GM12878 (cell line): ENCODE results near the gene MRPL49. TPM values are rescaled to one million over a fixed set of nuclear protein-coding genes. Genes with fewer than 3 reads are reported as not detected.

Experiments used
- ATAC-seq: fragments of 200-7000 bp; cut with Tn5 transposase; 3 replicates; pipeline ENCODE4 v1.9.1; 2020; ENCODE audit warnings: mild to moderate bottlenecking, moderate library complexity
- BruUV-seq: library from RNA; stranded (reverse); fragments of 400-500 nt; replicated peaks from 2 replicates; lab custom pipeline; 2021; lab: Mats Ljungman, UMichigan
- CTCF ChIA-PET: fragments of 300-600 bp; sonication (Branson Sonifier 250); formaldehyde crosslinking; extraction: SDS; loops from one replicate; lab custom pipeline; 2021; ENCODE audit warnings: inconsistent platforms; lab: Yijun Ruan, JAX
- POLR2A ChIA-PET: fragments of 350-600 bp; formaldehyde crosslinking; extraction: SDS; loops from one replicate; lab custom pipeline; 2021; ENCODE audit warnings: inconsistent platforms; lab: Charles Lee
- RAD21 ChIA-PET: fragments of 300-600 bp; sonication (Branson Sonifier 250); formaldehyde crosslinking; loops from one replicate; lab custom pipeline; 2023; ENCODE audit warnings: antibody characterized with exemption; ENCODE audit not compliant: unreplicated experiment; lab: Charles Lee
- SMC1A ChIA-PET: fragments of 300-600 bp; sonication (Branson Sonifier 250); formaldehyde crosslinking; loops from one replicate; lab custom pipeline; 2023; ENCODE audit not compliant: unreplicated experiment, uncharacterized antibody; lab: Charles Lee
- DNase-seq: peaks from one replicate; pipeline ENCODE4 v3.0.0-alpha.2; 2011; ENCODE audit warnings: low read depth, low spot score
- FAIRE-seq: peaks from 3 replicates; lab custom pipeline; 2011; peaks lifted over from hg19 to GRCh38; lab: Jason Lieb, UNC
- H2AFZ ChIP-seq: 2 replicates; pipeline ENCODE4 v1.6.0; 2011; ENCODE audit warnings: low read depth, low read length, control low read depth; ENCODE audit not compliant: control insufficient read depth
- H3K27ac ChIP-seq: 2 replicates; pipeline ENCODE4 v1.5.1; 2011; ENCODE audit warnings: control low read depth; ENCODE audit not compliant: control insufficient read depth, insufficient read depth
- H3K27me3 ChIP-seq, 2 experiments: replicated peaks in 1 of 2; 2 replicates each; pipeline versions ENCODE4 v1.6.0 to v1.6.1; 2011; ENCODE audit warnings: low read length in 1 of 2; ENCODE audit not compliant: control insufficient read depth in 2 of 2, insufficient read depth in 2 of 2
- H3K36me3 ChIP-seq, 2 experiments: 2 replicates each; pipeline ENCODE4 v1.5.1; 2011; ENCODE audit warnings: low read length in 1 of 2; ENCODE audit not compliant: control insufficient read depth in 2 of 2, insufficient read depth in 2 of 2
- H3K4me1 ChIP-seq: 2 replicates; pipeline ENCODE4 v1.6.1; 2011; ENCODE audit warnings: mild to moderate bottlenecking, low read length, moderate library complexity, mixed read lengths; ENCODE audit not compliant: control insufficient read depth, insufficient read depth
- H3K4me2 ChIP-seq: 2 replicates; pipeline ENCODE4 v1.6.0; 2011; ENCODE audit warnings: control low read depth; ENCODE audit not compliant: control insufficient read depth, insufficient read depth
- H3K4me3 ChIP-seq: fragments of 200-600 bp; sonication (generic); 2 replicates; pipeline ENCODE4 v1.5.1; 2016
- H3K79me2 ChIP-seq: 2 replicates; pipeline ENCODE4 v1.6.0; 2011; ENCODE audit warnings: low read length; ENCODE audit not compliant: control insufficient read depth, insufficient read depth
- H3K9ac ChIP-seq: 2 replicates; pipeline ENCODE4 v1.8.0; 2011; ENCODE audit warnings: low read length, control low read depth, mixed read lengths; ENCODE audit not compliant: control insufficient read depth, insufficient read depth
- H3K9me3 ChIP-seq: replicated peaks from 3 replicates; pipeline ENCODE4 v1.5.1; 2011; ENCODE audit warnings: mild to moderate bottlenecking, low read length; ENCODE audit not compliant: control insufficient read depth, insufficient read depth
- H4K20me1 ChIP-seq: 2 replicates; pipeline ENCODE4 v1.6.0; 2011; ENCODE audit not compliant: control insufficient read depth, insufficient read depth
- BHLHE40 ChIP-seq, 2 experiments: fragments of 450-650 bp in 1 of 2; IDR thresholded peaks; 2 replicates each; pipeline ENCODE4 v1.6.1; 2011 to 2017; ENCODE audit warnings: low read depth in 2 of 2, borderline replicate concordance in 1 of 2, improper control_type of control experiment in 1 of 2, low read length in 1 of 2, mild to moderate bottlenecking in 1 of 2
- BMI1 ChIP-seq: fragments of 450-650 bp; IDR thresholded peaks from 2 replicates; pipeline ENCODE4 v1.6.1; 2016; ENCODE audit warnings: mild to moderate bottlenecking, moderate library complexity, borderline replicate concordance
- CREM ChIP-seq: IDR thresholded peaks from 2 replicates; pipeline ENCODE4 v1.6.1; 2014; ENCODE audit warnings: antibody characterized with exemption, low read depth
- E2F4 ChIP-seq: IDR thresholded peaks from 2 replicates; pipeline ENCODE4 v1.6.1; 2012; ENCODE audit warnings: low read depth, low read length, improper control_type of control experiment
- ETV6 ChIP-seq, 2 experiments: fragments of 450-650 bp in 1 of 2; IDR thresholded peaks in 1 of 2; conservative IDR thresholded peaks in 1 of 2; 2 replicates each; pipeline ENCODE4 v1.6.1; 2014; ENCODE audit warnings: antibody characterized with exemption in 1 of 2, borderline replicate concordance in 1 of 2, low read depth in 1 of 2, mild to moderate bottlenecking in 1 of 2, moderate library complexity in 1 of 2
- FOXM1 ChIP-seq: IDR thresholded peaks from 2 replicates; pipeline ENCODE4 v1.6.1; 2012; ENCODE audit warnings: low read depth, mild to moderate bottlenecking, inconsistent platforms, low read length, moderate library complexity
- KDM1A ChIP-seq: fragments of 200-600 bp; sonication (generic); IDR thresholded peaks from 2 replicates; pipeline ENCODE4 v1.6.1; 2016; ENCODE audit warnings: borderline replicate concordance
- MLLT1 ChIP-seq: fragments of 450-650 bp; IDR thresholded peaks from 2 replicates; pipeline ENCODE4 v1.6.1; 2016; ENCODE audit warnings: mild to moderate bottlenecking
- POLR2A ChIP-seq: IDR thresholded peaks from 2 replicates; pipeline ENCODE4 v1.6.1; 2011; ENCODE audit warnings: low read depth, mild to moderate bottlenecking, low read length
- RAD51 ChIP-seq: fragments of 450-650 bp; IDR thresholded peaks from 2 replicates; pipeline ENCODE4 v1.6.1; 2016; ENCODE audit warnings: moderate library complexity, mild to moderate bottlenecking, inconsistent platforms
- RFX5 ChIP-seq: IDR thresholded peaks from 2 replicates; pipeline ENCODE4 v1.6.1; 2011; ENCODE audit warnings: low read depth, low read length, improper control_type of control experiment
- SIN3A ChIP-seq: IDR thresholded peaks from 2 replicates; pipeline ENCODE4 v1.6.1; 2012; ENCODE audit warnings: low read depth, low read length, improper control_type of control experiment
- SIX5 ChIP-seq: IDR thresholded peaks from 2 replicates; pipeline ENCODE4 v1.6.1; 2011; ENCODE audit warnings: mild to moderate bottlenecking, low read depth, low read length, moderate library complexity; ENCODE audit not compliant: severe bottlenecking
- SMAD1 ChIP-seq: fragments of 450-650 bp; IDR thresholded peaks from 2 replicates; pipeline ENCODE4 v1.6.1; 2018; ENCODE audit warnings: mild to moderate bottlenecking, low read depth; ENCODE audit not compliant: partially characterized antibody
- SRF ChIP-seq, 2 experiments: IDR thresholded peaks; 2 replicates each; pipeline ENCODE4 v1.6.1; 2011; ENCODE audit warnings: low read depth in 2 of 2, low read length in 2 of 2, mild to moderate bottlenecking in 1 of 2, moderate library complexity in 1 of 2
- TCF7 ChIP-seq: IDR thresholded peaks from 2 replicates; pipeline ENCODE4 v1.6.1; 2014; ENCODE audit warnings: antibody characterized with exemption, borderline replicate concordance
- WRNIP1 ChIP-seq: IDR thresholded peaks from 2 replicates; pipeline ENCODE4 v1.6.1; 2011; ENCODE audit warnings: low read depth, low read length, improper control_type of control experiment, borderline replicate concordance
- YY1 ChIP-seq: IDR thresholded peaks from 2 replicates; pipeline ENCODE4 v1.6.1; 2011; ENCODE audit warnings: low read depth, mild to moderate bottlenecking, low read length
- WGBS: methylation state at CpG from one replicate; pipeline ENCODE4 v1.1.6; 2016; ENCODE audit warnings: low lambda C conversion rate; ENCODE audit not compliant: insufficient replicate concordance, insufficient coverage; ENCODE audit errors: missing lambda C conversion rate; 5-methylcytosine and 5-hydroxymethylcytosine counted together
- in situ Hi-C: fragments of 300-500 bp; cut with MboI; formaldehyde crosslinking; loops from 9 replicates; pipeline ENCODE4 v1.14.3; 2018; ENCODE audit warnings: mixed read lengths
- intact Hi-C: fragments of 100-400 bp; cut with micrococcal nuclease; formaldehyde crosslinking; loops from one replicate; pipeline ENCODE4 v1.14.2; 2022; ENCODE audit not compliant: unreplicated experiment
- polyA plus RNA-seq, 11 experiments: library from polyadenylated mRNA; depleted of rRNA in 4 of 11; unstranded in 6 of 11; stranded (reverse) in 5 of 11; fragments of >200 nt; fragmentation: Nextera tagmentation in 4 of 11; fragmentation: Illumina TruSeq in 1 of 11; extraction: Ambion mirVana in 4 of 11; extraction: Trizol in 1 of 11; gene quantifications; 1 replicate in 1 of 11; 2 replicates in 10 of 11; pipeline versions ENCODE4 v1.2.1 to v1.2.3, GENCODE V29; 2011 to 2016; ENCODE audit warnings: inconsistent platforms in 2 of 11, missing spikeins in 2 of 11, low read depth in 1 of 11
- total RNA-seq, 4 experiments: library from RNA; depleted of rRNA in 3 of 4; stranded (reverse); fragments of >200 nt in 3 of 4; fragmentation: Illumina TruSeq in 1 of 4; extraction: Trizol in 1 of 4; gene quantifications; 2 replicates each; pipeline versions ENCODE4 v1.2.1 to v1.2.3, GENCODE V29; 2013 to 2021

MRPL49 gene
- total and polyA plus RNA-seq, 10 of the 15 experiments (the other 5 are each of a cell fraction or from before 2014, with no cell fraction given), result 42.0 to 116 (median 71.7) TPM

- Histone ChIP-seq H3K4me3 (no peak overlapping the region), H3K4me1 (peaks cover 27% of the 10 kb centered on the region), H3K36me3 (no peaks in the 10 kb centered on the region), H4K20me1 (no peaks in the 10 kb centered on the region), H3K79me2 (no peaks in the 10 kb centered on the region), H3K4me2 (no peak overlapping the region), H2AFZ (no peak overlapping the region), H3K27ac (no peak overlapping the region), H3K27me3 (no peaks in the 10 kb centered on the region), H3K9ac (no peak overlapping the region), H3K9me3 (no peaks in the 10 kb centered on the region)
- in situ Hi-C loops, result no loop called here
- ATAC-seq, result no peak
- TF ChIP-seq CREM (no peak), MLLT1 (no peak), BMI1 (no peak), SIX5 (no peak), YY1 (no peak), SRF (IDR thresholded peaks at IDR 0.05; ENCODE audit: low read depth in 2 of 2, low read length in 2 of 2) (no peak), SIN3A (no peak), BHLHE40 (IDR thresholded peaks at IDR 0.05; ENCODE audit: borderline replicate concordance in 1 of 2, low read depth in 2 of 2, low read length in 1 of 2) (no peak), E2F4 (no peak), RAD51 (no peak), SMAD1 (no peak), FOXM1 (no peak), RFX5 (no peak), KDM1A (no peak), ETV6 (conservative IDR thresholded peaks at IDR 0.05 in 1 of 2, IDR thresholded peaks at IDR 0.05 in 1 of 2; ENCODE audit: borderline replicate concordance in 1 of 2, low read depth in 1 of 2) (no peak), POLR2A (no peak), TCF7 (no peak), WRNIP1 (no peak)
- no peak for DNase-seq
- CTCF ChIA-PET, result no interaction called here
- SMC1A ChIA-PET, result no interaction called here
- BruUV-seq, result no TSS peak
- FAIRE-seq, result no peak
- RAD21 ChIA-PET, result no interaction called here
- WGBS, result 98% methylated on average over 3 of the region's 3 CpGs
- POLR2A ChIA-PET, result interaction anchor here (1.4 kb wide), 1 partner anchor 21 kb away, joined by 3 read pairs; no protein-coding TSS in a partner anchor
- intact Hi-C loops, result no loop called here
Observed at GRCh38 chr11:65156256-65156655, 34.1 kb downstream of the MRPL49 start.
